SU-DHL-6 (cell line): Measurements from ENCODE around the gene ZNF431.
"Not testable (repeated sequence)": the region's sequence is repeated elsewhere in the genome, so short reads cannot be mapped to it uniquely, and the experiment has no call there.

Experiments
- CTCF ChIP-seq: fragments of 200-600 bp; sonication (generic); IDR thresholded peaks from one replicate; pipeline ENCODE4 v1.5.1; 2017; ENCODE audit warnings: antibody characterized with exemption, mild to moderate bottlenecking, low read length, moderate library complexity; ENCODE audit not compliant: insufficient read depth, poor library complexity, severe bottlenecking
- EZH2phosphoT487 ChIP-seq: fragments of 200-600 bp; sonication (generic), shearing (Covaris generic); conservative IDR thresholded peaks from 2 replicates; pipeline ENCODE4 v1.6.1; 2018; ENCODE audit warnings: mild to moderate bottlenecking, antibody characterized with exemption, low read length, moderate library complexity, mixed read lengths

- TF ChIP-seq CTCF, EZH2phosphoT487: not testable (repeated sequence)
These were observed 834 bp upstream of the ZNF431 start for GRCh38 chr19:21141006-21141405.
